ENCODE measurements around the gene MORC2.

MORC2 gene

GRCh38 chr22:30998329-30998728 is 29.8 kb upstream of the MORC2 start:
- Histone ChIP-seq H3K79me2 (ENCODE audit: insufficient read depth, low read length) (no peaks in the 10 kb centered on the region), H3K36me3 (ENCODE audit: insufficient read depth, low read length) (no peaks in the 10 kb centered on the region), H3K4me2 (ENCODE audit: low read depth, low read length, poor library complexity, severe bottlenecking) (no peak overlapping the region), H2AFZ (ENCODE audit: low read length) (no peak overlapping the region), H3K4me1 (ENCODE audit: insufficient read depth, low read length, poor library complexity, severe bottlenecking) (no peaks in the 10 kb centered on the region), H3K27me3 (ENCODE audit: insufficient read depth, low read length, poor library complexity, severe bottlenecking) (no peaks in the 10 kb centered on the region), H3K4me3 (ENCODE audit: low read length, poor library complexity, severe bottlenecking) (no peak overlapping the region), H3F3A (ENCODE audit: low read depth) (no peaks in the 10 kb centered on the region), H3K9me2 (replicated peaks; ENCODE audit: low read depth, low read length) (no peaks in the 10 kb centered on the region), H3K9ac (ENCODE audit: low read depth, low read length, poor library complexity, severe bottlenecking) (no peak overlapping the region), H3K9me3 (ENCODE audit: insufficient read depth, low read depth, low read length) (no peaks in the 10 kb centered on the region), H4K20me1 (ENCODE audit: insufficient read depth, low read length, poor library complexity, severe bottlenecking) (no peaks in the 10 kb centered on the region)
- TF ChIP-seq EZH2phosphoT487 (IDR thresholded peaks at IDR 0.05; ENCODE audit: borderline replicate concordance) (no peak), CTCF (conservative IDR thresholded peaks at IDR 0.05; ENCODE audit: low read length) (no peak)

- TF ChIP-seq EZH2phosphoT487 (IDR thresholded peaks at IDR 0.05; ENCODE audit: borderline replicate concordance), result no peak
- TF ChIP-seq CTCF (conservative IDR thresholded peaks at IDR 0.05; ENCODE audit: low read length), result no peak
- no peaks in the 10 kb centered on the region for H4K20me1 ChIP-seq (ENCODE audit: insufficient read depth, low read length, poor library complexity, severe bottlenecking)
- H3K9ac ChIP-seq (ENCODE audit: low read depth, low read length, poor library complexity, severe bottlenecking), result no peak overlapping the region
Measured at GRCh38 chr22:30996462-30996861, 27.9 kb upstream of the MORC2 start.

GRCh38 chr22:30994960-30995359 is 26.4 kb upstream of the MORC2 start:
- no peaks in the 10 kb centered on the region for H3K9me2 ChIP-seq (replicated peaks; ENCODE audit: low read depth, low read length)
- H3K4me2 ChIP-seq (ENCODE audit: low read depth, low read length, poor library complexity, severe bottlenecking), result no peak overlapping the region
- no peak overlapping the region for H3K4me3 ChIP-seq (ENCODE audit: low read length, poor library complexity, severe bottlenecking)
- H3K36me3 ChIP-seq (ENCODE audit: insufficient read depth, low read length), result no peaks in the 10 kb centered on the region
- no peaks in the 10 kb centered on the region for H3K4me1 ChIP-seq (ENCODE audit: insufficient read depth, low read length, poor library complexity, severe bottlenecking)
- H3F3A ChIP-seq (ENCODE audit: low read depth), result no peaks in the 10 kb centered on the region
- no peaks in the 10 kb centered on the region for H3K27me3 ChIP-seq (ENCODE audit: insufficient read depth, low read length, poor library complexity, severe bottlenecking)
- H2AFZ ChIP-seq (ENCODE audit: low read length), result no peak overlapping the region
- H3K79me2 ChIP-seq (ENCODE audit: insufficient read depth, low read length), result no peaks in the 10 kb centered on the region
- H3K9me3 ChIP-seq (ENCODE audit: insufficient read depth, low read depth, low read length), result no peaks in the 10 kb centered on the region
- H3K9ac ChIP-seq (ENCODE audit: low read depth, low read length, poor library complexity, severe bottlenecking), result no peak overlapping the region
- TF ChIP-seq CTCF (conservative IDR thresholded peaks at IDR 0.05; ENCODE audit: low read length) (no peak), EZH2phosphoT487 (IDR thresholded peaks at IDR 0.05; ENCODE audit: borderline replicate concordance) (no peak)
- no peaks in the 10 kb centered on the region for H4K20me1 ChIP-seq (ENCODE audit: insufficient read depth, low read length, poor library complexity, severe bottlenecking)

More at GRCh38 chr22:30996462-30996861, 27.9 kb upstream of the MORC2 start:
- no peak overlapping the region for H3K4me3 ChIP-seq (ENCODE audit: low read length, poor library complexity, severe bottlenecking)
- H3K79me2 ChIP-seq (ENCODE audit: insufficient read depth, low read length), result no peaks in the 10 kb centered on the region
- H2AFZ ChIP-seq (ENCODE audit: low read length), result no peak overlapping the region
- no peak overlapping the region for H3K4me2 ChIP-seq (ENCODE audit: low read depth, low read length, poor library complexity, severe bottlenecking)
- no peaks in the 10 kb centered on the region for H3F3A ChIP-seq (ENCODE audit: low read depth)
- H3K36me3 ChIP-seq (ENCODE audit: insufficient read depth, low read length), result no peaks in the 10 kb centered on the region
- H3K4me1 ChIP-seq (ENCODE audit: insufficient read depth, low read length, poor library complexity, severe bottlenecking), result no peaks in the 10 kb centered on the region
- no peaks in the 10 kb centered on the region for H3K9me2 ChIP-seq (replicated peaks; ENCODE audit: low read depth, low read length)
- H3K9me3 ChIP-seq (ENCODE audit: insufficient read depth, low read depth, low read length), result no peaks in the 10 kb centered on the region
- no peaks in the 10 kb centered on the region for H3K27me3 ChIP-seq (ENCODE audit: insufficient read depth, low read length, poor library complexity, severe bottlenecking)
